BE2C (cell line): ENCODE data around the gene POLR2H.

ENCODE experiments used
- DNase-seq: peaks from one replicate; pipeline ENCODE4 v3.0.0-alpha.2; 2020
- H3K27me3 ChIP-seq: fragments of 250-450 bp; sonication (Bioruptor Pico); 2 replicates; pipeline ENCODE4 v1.5.1; 2020; ENCODE audit warnings: mild to moderate bottlenecking
- H3K36me3 ChIP-seq: fragments of 250-450 bp; sonication (Bioruptor Pico); 2 replicates; pipeline ENCODE4 v1.5.1; 2020; ENCODE audit warnings: mild to moderate bottlenecking
- H3K4me1 ChIP-seq: fragments of 250-450 bp; sonication (Bioruptor Pico); 2 replicates; pipeline ENCODE4 v1.5.1; 2020
- H3K4me3 ChIP-seq: 2 replicates; pipeline ENCODE4 v1.5.1; 2011; ENCODE audit warnings: low read depth, low read length
- H3K9me3 ChIP-seq: fragments of 250-450 bp; sonication (Bioruptor Pico); 2 replicates; pipeline ENCODE4 v1.5.1; 2020
- CTCF ChIP-seq: IDR thresholded peaks from 2 replicates; pipeline ENCODE4 v1.5.1; 2012; ENCODE audit warnings: mild to moderate bottlenecking, low read depth, low read length

The POLR2H gene

GRCh38 chr3:184368586-184369183, 7.2 kb downstream of the POLR2H start:
- H3K9me3 ChIP-seq = no peaks in the 10 kb centered on the region
- no peak overlapping the region for H3K4me3 ChIP-seq
- peaks cover 27% of the 10 kb centered on the region for H3K36me3 ChIP-seq
- DNase-seq = no peak
- no peaks in the 10 kb centered on the region for H3K4me1 ChIP-seq
- peaks cover 15% of the 10 kb centered on the region for H3K27me3 ChIP-seq
- TF ChIP-seq CTCF = no peak

- Histone ChIP-seq H3K4me1 (no peaks in the 10 kb centered on the region), H3K27me3 (peaks cover 44% of the 10 kb centered on the region), H3K36me3 (peaks cover 13% of the 10 kb centered on the region), H3K9me3 (no peaks in the 10 kb centered on the region), H3K4me3 (no peak overlapping the region)
- peak; percentile 82 for DNase-seq
- peak; percentile 99 for TF ChIP-seq CTCF
These were observed 10.1 kb downstream of the POLR2H start for GRCh38 chr3:184371570-184372018.

- DNase-seq = no peak
- Histone ChIP-seq H3K4me3 (no peak overlapping the region), H3K4me1 (no peaks in the 10 kb centered on the region), H3K27me3 (peaks cover 50% of the 10 kb centered on the region), H3K36me3 (peaks cover 8% of the 10 kb centered on the region), H3K9me3 (no peaks in the 10 kb centered on the region)
- no peak for TF ChIP-seq CTCF
These were observed 10.8 kb downstream of the POLR2H start for GRCh38 chr3:184372296-184372821.

GRCh38 chr3:184372911-184373310, 11.4 kb downstream of the POLR2H start:
- no peak for DNase-seq
- no peak overlapping the region for H3K4me3 ChIP-seq
- TF ChIP-seq CTCF = no peak
- no peaks in the 10 kb centered on the region for H3K9me3 ChIP-seq
- H3K4me1 ChIP-seq = no peaks in the 10 kb centered on the region
- peaks cover 7% of the 10 kb centered on the region for H3K36me3 ChIP-seq
- H3K27me3 ChIP-seq = peaks cover 56% of the 10 kb centered on the region

GRCh38 chr3:184373422-184373821, 11.9 kb downstream of the POLR2H start:
- Histone ChIP-seq H3K4me3 (no peak overlapping the region), H3K4me1 (no peaks in the 10 kb centered on the region), H3K27me3 (peaks cover 61% of the 10 kb centered on the region), H3K36me3 (peaks cover 2% of the 10 kb centered on the region; the same call in 1 of the 2 replicates), H3K9me3 (no peaks in the 10 kb centered on the region)
- DNase-seq = no peak
- no peak for TF ChIP-seq CTCF

- Histone ChIP-seq H3K4me1 (peaks cover 10% of the 10 kb centered on the region), H3K9me3 (no peaks in the 10 kb centered on the region), H3K36me3 (no peaks in the 10 kb centered on the region), H3K27me3 (peaks cover 81% of the 10 kb centered on the region), H3K4me3 (no peak overlapping the region)
- DNase-seq = no peak
- no peak for TF ChIP-seq CTCF
These were observed 14.4 kb downstream of the POLR2H start for GRCh38 chr3:184375747-184376461.
